Testis (tissue), 3 donors: ENCODE data around the gene ZNF222. TPM values are rescaled to one million over a fixed set of nuclear protein-coding genes. Genes with fewer than 3 reads are reported as not detected.

Experiments
- DNase-seq: peaks from one replicate; pipeline ENCODE4 v3.0.0-alpha.2; 2019
- H3K27ac ChIP-seq, 2 donors: fragments of 200-600 bp; sonication (generic); one replicate each; pipeline ENCODE4 v1.5.1; 2019
- H3K27me3 ChIP-seq: fragments of 200-600 bp; sonication (generic); one replicate; pipeline ENCODE4 v1.5.1; 2019
- H3K36me3 ChIP-seq: fragments of 200-600 bp; sonication (generic); one replicate; pipeline ENCODE4 v1.5.1; 2017; ENCODE audit warnings: low read depth; ENCODE audit errors: missing control alignments
- H3K4me1 ChIP-seq: fragments of 200-600 bp; sonication (generic); one replicate; pipeline ENCODE4 v1.5.1; 2019
- H3K4me3 ChIP-seq, 2 donors: fragments of 200-600 bp; sonication (generic); one replicate each; pipeline ENCODE4 v1.5.1; 2017 to 2019
- H3K9me3 ChIP-seq: fragments of 200-600 bp; sonication (generic); one replicate; pipeline ENCODE4 v1.5.1; 2017
- POLR2A ChIP-seq: fragments of 450-650 bp; IDR thresholded peaks from one replicate; pipeline ENCODE4 v1.6.1; 2017; ENCODE audit warnings: antibody characterized with exemption, mild to moderate bottlenecking, moderate library complexity
- WGBS, 2 donors: methylation state at CpG; one replicate each; pipeline ENCODE4 v1.1.5; 2018; 5-methylcytosine and 5-hydroxymethylcytosine counted together
- intact Hi-C: fragments of 100-400 bp; cut with DNase I; formaldehyde crosslinking; loops from one replicate; pipeline ENCODE4 v1.15.1; 2023; ENCODE audit warnings: low total_unique reads
- polyA plus RNA-seq: library from polyadenylated mRNA; stranded (reverse); fragments of 350-450 nt; fragmentation: Illumina TruSeq; extraction: RNeasy Lipid Tissue Mini Kit (QIAGEN cat#74804); gene quantifications from one replicate; pipeline ENCODE4 v1.2.3, GENCODE V29; 2014; ENCODE audit warnings: low read depth, low replicate concordance; ENCODE audit not compliant: insufficient read depth
- total RNA-seq, 2 donors: library from RNA; depleted of rRNA; stranded (reverse); fragments of >200 nt; gene quantifications; one replicate each; pipeline ENCODE4 v1.2.3, GENCODE V29; 2016
- TF ChIP-seq, protein P1 (sequence below), 3 experiments: fragments of 450-650 bp in 2 of 3; fragments of 200-600 bp in 1 of 3; sonication (generic) in 1 of 3; IDR thresholded peaks; one replicate each; pipeline ENCODE4 v1.5.1; 2016 to 2019; ENCODE audit warnings: antibody characterized with exemption in 3 of 3, mild to moderate bottlenecking in 2 of 3, moderate library complexity in 1 of 3

ZNF222 gene
- total and polyA plus RNA-seq, 3 donors from 2014 or later, result 4.2 to 15.4 (median 6.5) TPM

- Histone ChIP-seq H3K9me3 (no peaks in the 10 kb centered on the region), H3K4me3 (no peak overlapping the region), H3K27ac (no peak overlapping the region), H3K4me1 (peaks cover 8% of the 10 kb centered on the region), H3K36me3 (no peaks in the 10 kb centered on the region), H3K27me3 (no peaks in the 10 kb centered on the region)
- intact Hi-C loops, result no loop called here
- no peak for DNase-seq
- TF ChIP-seq POLR2A, result no peak
- TF ChIP-seq, protein P1, sequence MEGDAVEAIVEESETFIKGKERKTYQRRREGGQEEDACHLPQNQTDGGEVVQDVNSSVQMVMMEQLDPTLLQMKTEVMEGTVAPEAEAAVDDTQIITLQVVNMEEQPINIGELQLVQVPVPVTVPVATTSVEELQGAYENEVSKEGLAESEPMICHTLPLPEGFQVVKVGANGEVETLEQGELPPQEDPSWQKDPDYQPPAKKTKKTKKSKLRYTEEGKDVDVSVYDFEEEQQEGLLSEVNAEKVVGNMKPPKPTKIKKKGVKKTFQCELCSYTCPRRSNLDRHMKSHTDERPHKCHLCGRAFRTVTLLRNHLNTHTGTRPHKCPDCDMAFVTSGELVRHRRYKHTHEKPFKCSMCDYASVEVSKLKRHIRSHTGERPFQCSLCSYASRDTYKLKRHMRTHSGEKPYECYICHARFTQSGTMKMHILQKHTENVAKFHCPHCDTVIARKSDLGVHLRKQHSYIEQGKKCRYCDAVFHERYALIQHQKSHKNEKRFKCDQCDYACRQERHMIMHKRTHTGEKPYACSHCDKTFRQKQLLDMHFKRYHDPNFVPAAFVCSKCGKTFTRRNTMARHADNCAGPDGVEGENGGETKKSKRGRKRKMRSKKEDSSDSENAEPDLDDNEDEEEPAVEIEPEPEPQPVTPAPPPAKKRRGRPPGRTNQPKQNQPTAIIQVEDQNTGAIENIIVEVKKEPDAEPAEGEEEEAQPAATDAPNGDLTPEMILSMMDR (IDR thresholded peaks at IDR 0.05), result no peak
Observed at GRCh38 chr19:44021221-44021620, 4.0 kb upstream of the ZNF222 start.

- Histone ChIP-seq H3K36me3 (no peaks in the 10 kb centered on the region), H3K4me3 (peak overlapping the region; percentile 72 to 74), H3K9me3 (no peaks in the 10 kb centered on the region), H3K27ac (no peak overlapping the region), H3K4me1 (peaks cover 8% of the 10 kb centered on the region), H3K27me3 (no peaks in the 10 kb centered on the region)
- intact Hi-C loops, result no loop called here
- DNase-seq, result no peak
- WGBS, 2 donors, result 28 to 35% methylated on average over 4 of the region's 4 CpGs
- TF ChIP-seq POLR2A, result no peak
- TF ChIP-seq, protein P1 (IDR thresholded peaks at IDR 0.05), result no peak
Observed at GRCh38 chr19:44024900-44025216, 321 bp upstream of the ZNF222 start.

- Histone ChIP-seq H3K4me3 (no peak overlapping the region), H3K4me1 (peaks cover 8% of the 10 kb centered on the region), H3K9me3 (no peaks in the 10 kb centered on the region), H3K27ac (no peak overlapping the region), H3K27me3 (no peaks in the 10 kb centered on the region), H3K36me3 (no peaks in the 10 kb centered on the region)
- TF ChIP-seq POLR2A, result no peak
- TF ChIP-seq, protein P1 (IDR thresholded peaks at IDR 0.05), result no peak
- WGBS, 2 donors, result 80 to 94% methylated on average over 6 of the region's 6 CpGs
- no peak for DNase-seq
- intact Hi-C loops, result no loop called here
Observed at GRCh38 chr19:44026622-44027021, 1.4 kb downstream of the ZNF222 start.

- Histone ChIP-seq H3K27ac (no peak overlapping the region), H3K4me1 (no peaks in the 10 kb centered on the region), H3K36me3 (no peaks in the 10 kb centered on the region), H3K9me3 (no peaks in the 10 kb centered on the region), H3K4me3 (no peak overlapping the region), H3K27me3 (no peaks in the 10 kb centered on the region)
- WGBS, 2 donors, result 83 to 89% methylated on average over 1 of the region's 1 CpG
- intact Hi-C loops, result no loop called here
- DNase-seq, result no peak
- TF ChIP-seq, protein P1 (IDR thresholded peaks at IDR 0.05), result no peak
- TF ChIP-seq POLR2A, result no peak
Observed at GRCh38 chr19:44032001-44032610, 6.9 kb downstream of the ZNF222 start.

GRCh38 chr19:44042147-44042546 is 17.0 kb downstream of the ZNF222 start:
- H3K27ac ChIP-seq, result no peak overlapping the region
- DNase-seq, result no peak
- no peaks in the 10 kb centered on the region for H3K27me3 ChIP-seq
- no peaks in the 10 kb centered on the region for H3K36me3 ChIP-seq
- 77 to 80% methylated on average over 2 of the region's 2 CpGs for WGBS, 2 donors
- H3K4me1 ChIP-seq, result no peaks in the 10 kb centered on the region
- TF ChIP-seq, protein P1 (IDR thresholded peaks at IDR 0.05), result no peak
- no peak for TF ChIP-seq POLR2A
- intact Hi-C loops, result no loop called here
- no peak overlapping the region for H3K4me3 ChIP-seq
- no peaks in the 10 kb centered on the region for H3K9me3 ChIP-seq
